ENCODE data around the gene WFDC8. TPM values are rescaled to one million over a fixed set of nuclear protein-coding genes. Genes with fewer than 3 reads are reported as not detected.
"Not testable (repeated sequence)": the region's sequence is repeated elsewhere in the genome, so short reads cannot be mapped to it uniquely, and the experiment has no call there.

WFDC8 gene
- total RNA-seq, 1 experiment from 2014 or later: not detected

GRCh38 chr20:45575931-45576330 is 3.2 kb downstream of the WFDC8 start:
- Mint-ChIP-seq H3K4me1 (peaks cover 27 to 32% of the 10 kb centered on the region in 2 experiments), H3K9me3 (no peaks in the 10 kb centered on the region; a peak in 1 of 5 replicates), H3K27ac (peak overlapping the region in 1 of 3 experiments; percentile 41; a peak in 3 of 7 replicates), H3K27me3 (ENCODE audit: low read depth) (peaks cover 2% of the 10 kb centered on the region; the same call in 1 of the 2 replicates), H3K36me3 (ENCODE audit: insufficient read depth in 1 of 3, low read depth in 3 of 3) (no peaks in the 10 kb centered on the region), H3K4me3 (no peak overlapping the region; a peak in 1 of 5 replicates)
- no peak overlapping the region for H3K4ac ChIP-seq (ENCODE audit: low read depth, low read length)
- no peaks in the 10 kb centered on the region for H3K9me3 ChIP-seq (ENCODE audit: control insufficient read depth, low read depth, low read length)
- no peak overlapping the region for H3K27ac ChIP-seq (ENCODE audit: insufficient read length, low read depth, low read length)
- no peak overlapping the region for H3T11ph ChIP-seq (ENCODE audit: low read length)
- H3K23ac ChIP-seq (ENCODE audit: insufficient read length, low read depth, low read length): no peak overlapping the region
- H2AK5ac ChIP-seq (ENCODE audit: insufficient read length, low read length): no peak overlapping the region
- no peak overlapping the region for H2AFZ ChIP-seq (ENCODE audit: low read length)
- H2BK12ac ChIP-seq (ENCODE audit: insufficient read length, low read depth, low read length): no peak overlapping the region
- peaks cover 5% of the 10 kb centered on the region; the same call in 1 of the 2 replicates for H3K4me1 ChIP-seq (ENCODE audit: insufficient read depth, low read length)
- no peaks in the 10 kb centered on the region for H3K79me1 ChIP-seq (ENCODE audit: insufficient read depth, low read depth, low read length, poor library complexity, severe bottlenecking)
- no CpG with 5 or more reads among the region's 3 CpGs for WGBS (ENCODE audit: extremely low coverage, insufficient read length, low lambda C conversion rate)
- H3K14ac ChIP-seq (ENCODE audit: insufficient read depth, low read length): no peak overlapping the region
- no peak overlapping the region for H3K9ac ChIP-seq (ENCODE audit: extremely low read depth, insufficient read length, low read length)
- no peaks in the 10 kb centered on the region for H4K20me1 ChIP-seq (ENCODE audit: control insufficient read depth, insufficient read depth, insufficient read length)
- no peak overlapping the region for H4K5ac ChIP-seq (ENCODE audit: insufficient read length, low read depth, low read length)
- no peak overlapping the region for H4K91ac ChIP-seq (ENCODE audit: insufficient read length, low read depth, low read length)
- no peak overlapping the region for H3K18ac ChIP-seq (ENCODE audit: insufficient read length, low read depth, low read length)
- no peak overlapping the region for H2BK20ac ChIP-seq (ENCODE audit: low read depth, low read length, poor library complexity, severe bottlenecking)
- no peaks in the 10 kb centered on the region for H3K79me2 ChIP-seq (ENCODE audit: insufficient read depth, low read length)
- H3K56ac ChIP-seq (ENCODE audit: insufficient read length, low read depth, low read length): no peak overlapping the region
- no peak overlapping the region for H2BK120ac ChIP-seq (ENCODE audit: low read depth, low read length, poor library complexity, severe bottlenecking)
- no peaks in the 10 kb centered on the region for H3K23me2 ChIP-seq (ENCODE audit: insufficient read length, low read depth, low read length, poor library complexity, severe bottlenecking)
- H2BK5ac ChIP-seq (ENCODE audit: insufficient read length, low read length): no peak overlapping the region
- H3K4me2 ChIP-seq (ENCODE audit: insufficient read depth, insufficient read length, low read length): no peak overlapping the region
- H4K8ac ChIP-seq (replicated peaks; ENCODE audit: insufficient read length, low read depth, low read length): no peak overlapping the region
- no peak for DNase-seq
- H3K27me3 ChIP-seq (ENCODE audit: insufficient read depth, low read length): no peaks in the 10 kb centered on the region
- no peak overlapping the region for H2BK15ac ChIP-seq (ENCODE audit: low read depth, low read length)
- TF ChIP-seq CTCF (conservative IDR thresholded peaks at IDR 0.05): no peak

GRCh38 chr20:45569650-45570049 is 9.4 kb downstream of the WFDC8 start:
- H3K27ac ChIP-seq (ENCODE audit: insufficient read length, low read depth, low read length); H3K79me1 ChIP-seq (ENCODE audit: insufficient read depth, low read depth, low read length, poor library complexity, severe bottlenecking); H3K18ac ChIP-seq (ENCODE audit: insufficient read length, low read depth, low read length); H3K4me2 ChIP-seq (ENCODE audit: insufficient read depth, insufficient read length, low read length); H3K56ac ChIP-seq (ENCODE audit: insufficient read length, low read depth, low read length); H3T11ph ChIP-seq (ENCODE audit: low read length); H3K27ac Mint-ChIP-seq; H3K27me3 Mint-ChIP-seq (ENCODE audit: low read depth); H4K8ac ChIP-seq (replicated peaks; ENCODE audit: insufficient read length, low read depth, low read length); H3K4me1 ChIP-seq (ENCODE audit: insufficient read depth, low read length); H4K5ac ChIP-seq (ENCODE audit: insufficient read length, low read depth, low read length); H2AK5ac ChIP-seq (ENCODE audit: insufficient read length, low read length); DNase-seq; H2AFZ ChIP-seq (ENCODE audit: low read length); H2BK120ac ChIP-seq (ENCODE audit: low read depth, low read length, poor library complexity, severe bottlenecking); H3K4ac ChIP-seq (ENCODE audit: low read depth, low read length); H3K23ac ChIP-seq (ENCODE audit: insufficient read length, low read depth, low read length); H4K20me1 ChIP-seq (ENCODE audit: control insufficient read depth, insufficient read depth, insufficient read length); H3K4me3 Mint-ChIP-seq; H3K27me3 ChIP-seq (ENCODE audit: insufficient read depth, low read length); H2BK5ac ChIP-seq (ENCODE audit: insufficient read length, low read length); H3K9ac ChIP-seq (ENCODE audit: extremely low read depth, insufficient read length, low read length); H2BK15ac ChIP-seq (ENCODE audit: low read depth, low read length); H3K14ac ChIP-seq (ENCODE audit: insufficient read depth, low read length); H3K9me3 ChIP-seq (ENCODE audit: control insufficient read depth, low read depth, low read length); H3K79me2 ChIP-seq (ENCODE audit: insufficient read depth, low read length); H2BK20ac ChIP-seq (ENCODE audit: low read depth, low read length, poor library complexity, severe bottlenecking); H3K4me1 Mint-ChIP-seq; H3K36me3 Mint-ChIP-seq (ENCODE audit: insufficient read depth in 1 of 3, low read depth in 3 of 3); H3K23me2 ChIP-seq (ENCODE audit: insufficient read length, low read depth, low read length, poor library complexity, severe bottlenecking); H4K91ac ChIP-seq (ENCODE audit: insufficient read length, low read depth, low read length); H2BK12ac ChIP-seq (ENCODE audit: insufficient read length, low read depth, low read length); H3K9me3 Mint-ChIP-seq: not testable (repeated sequence)
- no CpG with 5 or more reads among the region's 1 CpG for whole genome bisulfite sequencing (ENCODE audit: extremely low coverage, insufficient read length, low lambda C conversion rate)

Measured in H9 (cell line).